Measurements from ENCODE around the gene AGXT.
A peak's percentile ranks its signal among the peaks of the same experiment; 100 is the strongest.

The AGXT gene

GRCh38 chr2:240898108-240898730 lies 29.6 kb downstream of the AGXT start:
- no peak for DNase-seq (ENCODE audit: low spot score)

- DNase-seq (ENCODE audit: low spot score): no peak
Measured at GRCh38 chr2:240898731-240899467, 30.3 kb downstream of the AGXT start.

- DNase-seq (ENCODE audit: low spot score): no peak
Measured at GRCh38 chr2:240899468-240899865, 30.8 kb downstream of the AGXT start.

- DNase-seq (ENCODE audit: low spot score): no peak
Measured at GRCh38 chr2:240900141-240900860, 31.7 kb downstream of the AGXT start.

GRCh38 chr2:240901986-240902614 lies 33.5 kb downstream of the AGXT start:
- DNase-seq (ENCODE audit: low spot score): no peak

- DNase-seq (ENCODE audit: low spot score): no peak
Measured at GRCh38 chr2:240902615-240903041, 34.0 kb downstream of the AGXT start.

- no peak for DNase-seq (ENCODE audit: low spot score)
Measured at GRCh38 chr2:240903191-240904060, 34.8 kb downstream of the AGXT start.

- DNase-seq (ENCODE audit: low spot score): no peak
Measured at GRCh38 chr2:240904216-240905175, 35.9 kb downstream of the AGXT start.

- DNase-seq (ENCODE audit: low spot score): peak; percentile 72
Measured at GRCh38 chr2:240905176-240905781, 36.7 kb downstream of the AGXT start.

- DNase-seq (ENCODE audit: low spot score): no peak
Measured at GRCh38 chr2:240906141-240906910, 37.7 kb downstream of the AGXT start, which contains the start of gene CROCC2. TSS of gene CROCC2 (plus strand) at chr2:240906336. CDS start at chr2:240906514, 178 bp downstream.

- DNase-seq (ENCODE audit: low spot score): no peak
Measured at GRCh38 chr2:240906911-240907590, 38.4 kb downstream of the AGXT start.

- no peak for DNase-seq (ENCODE audit: low spot score)
Measured at GRCh38 chr2:240909216-240909974, 40.8 kb downstream of the AGXT start.

- DNase-seq (ENCODE audit: low spot score): no peak
Measured at GRCh38 chr2:240911641-240912265, 43.1 kb downstream of the AGXT start.

- DNase-seq (ENCODE audit: low spot score): no peak
Measured at GRCh38 chr2:240912878-240913809, 44.5 kb downstream of the AGXT start.

- DNase-seq (ENCODE audit: low spot score): peak; percentile 84
Measured at GRCh38 chr2:240913810-240914644, 45.4 kb downstream of the AGXT start.
